Lower leg skin (tissue), 3 donors: ENCODE measurements around the gene CADM1.

Source experiments
- POLR2A ChIP-seq, 2 donors: fragments of 450-650 bp; IDR thresholded peaks; one replicate each; pipeline ENCODE4 v1.6.1; 2016 to 2017; ENCODE audit warnings: antibody characterized with exemption in 2 of 2, mild to moderate bottlenecking in 1 of 2, moderate library complexity in 1 of 2
- TF ChIP-seq, protein P1 (sequence below), 3 donors: fragments of 450-650 bp; IDR thresholded peaks; one replicate each; pipeline ENCODE4 v1.5.1; 2016; ENCODE audit warnings: antibody characterized with exemption in 3 of 3, mild to moderate bottlenecking in 3 of 3, moderate library complexity in 2 of 3

- TF ChIP-seq, protein P1, sequence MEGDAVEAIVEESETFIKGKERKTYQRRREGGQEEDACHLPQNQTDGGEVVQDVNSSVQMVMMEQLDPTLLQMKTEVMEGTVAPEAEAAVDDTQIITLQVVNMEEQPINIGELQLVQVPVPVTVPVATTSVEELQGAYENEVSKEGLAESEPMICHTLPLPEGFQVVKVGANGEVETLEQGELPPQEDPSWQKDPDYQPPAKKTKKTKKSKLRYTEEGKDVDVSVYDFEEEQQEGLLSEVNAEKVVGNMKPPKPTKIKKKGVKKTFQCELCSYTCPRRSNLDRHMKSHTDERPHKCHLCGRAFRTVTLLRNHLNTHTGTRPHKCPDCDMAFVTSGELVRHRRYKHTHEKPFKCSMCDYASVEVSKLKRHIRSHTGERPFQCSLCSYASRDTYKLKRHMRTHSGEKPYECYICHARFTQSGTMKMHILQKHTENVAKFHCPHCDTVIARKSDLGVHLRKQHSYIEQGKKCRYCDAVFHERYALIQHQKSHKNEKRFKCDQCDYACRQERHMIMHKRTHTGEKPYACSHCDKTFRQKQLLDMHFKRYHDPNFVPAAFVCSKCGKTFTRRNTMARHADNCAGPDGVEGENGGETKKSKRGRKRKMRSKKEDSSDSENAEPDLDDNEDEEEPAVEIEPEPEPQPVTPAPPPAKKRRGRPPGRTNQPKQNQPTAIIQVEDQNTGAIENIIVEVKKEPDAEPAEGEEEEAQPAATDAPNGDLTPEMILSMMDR (IDR thresholded peaks at IDR 0.05), result no peak
- TF ChIP-seq POLR2A (IDR thresholded peaks at IDR 0.05), result no peak
Measured at GRCh38 chr11:115423728-115424459, 80.3 kb downstream of the CADM1 start.
